HCT116 (cell line): ENCODE results near the gene RPLP2. TPM values are rescaled to one million over a fixed set of nuclear protein-coding genes. Genes with fewer than 3 reads are reported as not detected.

Experiments used
- ATAC-seq: fragments of 200-7000 bp; cut with Tn5 transposase; 2 replicates; pipeline ENCODE4 v1.9.1; 2020; ENCODE audit warnings: mild to moderate bottlenecking, moderate library complexity
- BruUV-seq: library from RNA; stranded (reverse); fragments of 400-500 nt; replicated peaks from 2 replicates; lab custom pipeline; 2021; lab: Mats Ljungman, UMichigan
- CTCF ChIA-PET: fragments of 300-600 bp; sonication (Branson Sonifier 250); formaldehyde crosslinking; loops from one replicate; lab custom pipeline; 2021; ENCODE audit warnings: antibody characterized with exemption; lab: Charles Lee
- POLR2A ChIA-PET: fragments of 300-600, 350-600 bp; sonication (Branson Sonifier 250); formaldehyde crosslinking; loops from one replicate; lab custom pipeline; 2021; ENCODE audit warnings: antibody characterized with exemption; lab: Charles Lee
- RAD21 ChIA-PET, 2 experiments: fragments of 300-600 bp; sonication (Branson Sonifier 250); formaldehyde crosslinking; loops; one replicate each; lab custom pipeline; 2023; ENCODE audit warnings: low total read pairs in 2 of 2; ENCODE audit not compliant: uncharacterized antibody in 2 of 2, unreplicated experiment in 2 of 2, low non-redundant PET in 1 of 2; lab: Charles Lee
- DNase-seq: peaks from one replicate; pipeline ENCODE4 v3.0.0-alpha.2; 2010; ENCODE audit warnings: low read depth, low spot score
- H2AFZ ChIP-seq: fragments of 200-600 bp; shearing (Covaris generic), sonication (generic); 2 replicates; pipeline ENCODE4 v1.6.1; 2017; ENCODE audit warnings: low read depth, mixed run types, mixed read lengths, antibody characterized with exemption, low read length; ENCODE audit not compliant: poor library complexity, severe bottlenecking
- H3K27ac ChIP-seq: 2 replicates; pipeline ENCODE4 v1.5.1; 2012; ENCODE audit warnings: low read depth, low read length
- H3K27me3 ChIP-seq: fragments of 200-600 bp; sonication (generic); 2 replicates; pipeline ENCODE4 v1.6.1; 2016; ENCODE audit warnings: mixed run types, low read length, mixed read lengths; ENCODE audit not compliant: insufficient read depth
- H3K36me3 ChIP-seq, 2 experiments: fragments of 200-500 bp in 1 of 2; fragments of 200-600 bp in 1 of 2; sonication (Bioruptor generic) in 1 of 2; sonication (generic) in 1 of 2; 2 replicates each; pipeline versions ENCODE4 v1.5.1 to v1.6.1; 2014 to 2016; ENCODE audit warnings: low read length in 2 of 2, inconsistent platforms in 1 of 2, mixed read lengths in 1 of 2, mixed run types in 1 of 2; ENCODE audit not compliant: insufficient read depth in 2 of 2, control insufficient read depth in 1 of 2
- H3K4me1 ChIP-seq, 2 experiments: fragments of 200-600 bp in 1 of 2; sonication (generic) in 1 of 2; 2 replicates each; pipeline versions ENCODE4 v1.5.1 to v1.6.1; 2012 to 2017; ENCODE audit warnings: low read length in 2 of 2, inconsistent platforms in 1 of 2, mild to moderate bottlenecking in 1 of 2, mixed read lengths in 1 of 2, mixed run types in 1 of 2, moderate library complexity in 1 of 2; ENCODE audit not compliant: insufficient read depth in 2 of 2, control insufficient read depth in 1 of 2
- H3K4me2 ChIP-seq: fragments of 200-600 bp; sonication (generic); 2 replicates; pipeline ENCODE4 v1.6.1; 2017; ENCODE audit warnings: mixed run types, low read length, mixed read lengths
- H3K4me3 ChIP-seq, 2 experiments: fragments of 200-600 bp in 1 of 2; sonication (generic) in 1 of 2; replicated peaks in 1 of 2; 2 replicates each; pipeline ENCODE4 v1.5.1; 2011 to 2016; ENCODE audit warnings: low read length in 2 of 2, control low read depth in 1 of 2, low read depth in 1 of 2, mild to moderate bottlenecking in 1 of 2, mixed read lengths in 1 of 2, mixed run types in 1 of 2
- H3K79me2 ChIP-seq: fragments of 200-600 bp; sonication (generic); 2 replicates; pipeline ENCODE4 v1.6.1; 2017; ENCODE audit warnings: mild to moderate bottlenecking, mixed run types, low read length, moderate library complexity, mixed read lengths; ENCODE audit not compliant: insufficient read depth
- H3K9ac ChIP-seq: fragments of 200-600 bp; sonication (generic); 2 replicates; pipeline ENCODE4 v1.6.1; 2016; ENCODE audit warnings: low read length, mixed read lengths
- H3K9me2 ChIP-seq: fragments of 200-600 bp; sonication (generic), shearing (Covaris generic); 2 replicates; pipeline ENCODE4 v1.6.1; 2017; ENCODE audit warnings: mixed run types, mild to moderate bottlenecking, moderate library complexity; ENCODE audit not compliant: insufficient read depth
- H3K9me3 ChIP-seq, 2 experiments: fragments of 200-500 bp in 1 of 2; fragments of 200-600 bp in 1 of 2; sonication (Bioruptor generic) in 1 of 2; sonication (generic) in 1 of 2; 2 replicates each; pipeline ENCODE4 v1.6.1; 2014 to 2017; ENCODE audit warnings: low read length in 2 of 2, mixed read lengths in 2 of 2, inconsistent platforms in 1 of 2, low read depth in 1 of 2, mild to moderate bottlenecking in 1 of 2, mixed run types in 1 of 2, moderate library complexity in 1 of 2; ENCODE audit not compliant: control insufficient read depth in 1 of 2, insufficient read depth in 1 of 2
- H4K20me1 ChIP-seq: fragments of 200-600 bp; sonication (generic), shearing (Covaris generic); 2 replicates; pipeline ENCODE4 v1.6.1; 2017; ENCODE audit warnings: mixed run types, mild to moderate bottlenecking, moderate library complexity; ENCODE audit not compliant: insufficient read depth
- CBX3 ChIP-seq: IDR thresholded peaks from 2 replicates; pipeline ENCODE4 v1.6.1; 2012; ENCODE audit warnings: low read depth
- EGR1 ChIP-seq: IDR thresholded peaks from 2 replicates; pipeline ENCODE4 v1.6.1; 2012; ENCODE audit warnings: low read depth
- ELF1 ChIP-seq: IDR thresholded peaks from 2 replicates; pipeline ENCODE4 v1.6.1; 2012; ENCODE audit warnings: low read depth, borderline replicate concordance
- EZH2 ChIP-seq: fragments of 200-600 bp; sonication (generic); IDR thresholded peaks from 2 replicates; pipeline ENCODE4 v1.6.1; 2017; ENCODE audit warnings: antibody characterized with exemption, mixed run types
- FOSL1 ChIP-seq: IDR thresholded peaks from 2 replicates; pipeline ENCODE4 v1.6.1; 2012; ENCODE audit warnings: low read depth
- JUND ChIP-seq: IDR thresholded peaks from 2 replicates; pipeline ENCODE4 v1.6.1; 2012
- POLR2A ChIP-seq: IDR thresholded peaks from 2 replicates; pipeline ENCODE4 v1.7.0; 2011; ENCODE audit warnings: borderline replicate concordance; ENCODE audit not compliant: insufficient read depth, insufficient read length; ENCODE audit errors: extremely low read depth
- POLR2AphosphoS5 ChIP-seq: IDR thresholded peaks from 2 replicates; pipeline ENCODE4 v1.6.1; 2011; ENCODE audit warnings: mild to moderate bottlenecking, low read depth, low read length, moderate library complexity
- RAD21 ChIP-seq: IDR thresholded peaks from 2 replicates; pipeline ENCODE4 v1.6.1; 2012; ENCODE audit warnings: low read depth, mild to moderate bottlenecking
- SIN3A ChIP-seq: IDR thresholded peaks from 2 replicates; pipeline ENCODE4 v1.6.1; 2012; ENCODE audit warnings: low read depth
- SP1 ChIP-seq: IDR thresholded peaks from 2 replicates; pipeline ENCODE4 v1.6.1; 2012; ENCODE audit warnings: low read depth
- SRF ChIP-seq: IDR thresholded peaks from 2 replicates; pipeline ENCODE4 v1.6.1; 2012; ENCODE audit warnings: low read depth
- TCF7L2 ChIP-seq: IDR thresholded peaks from 2 replicates; pipeline ENCODE4 v1.7.0; 2011; ENCODE audit warnings: borderline replicate concordance, inconsistent platforms; ENCODE audit not compliant: insufficient read depth, insufficient read length; ENCODE audit errors: extremely low read depth
- ZBTB33 ChIP-seq: IDR thresholded peaks from 2 replicates; pipeline ENCODE4 v1.6.1; 2011; ENCODE audit warnings: mild to moderate bottlenecking, low read length, moderate library complexity; ENCODE audit not compliant: insufficient replicate concordance; ENCODE audit errors: extremely low read depth
- intact Hi-C: fragments of 100-400 bp; cut with micrococcal nuclease; formaldehyde crosslinking; loops from 2 replicates; pipeline ENCODE4 v1.10.0; 2022
- total RNA-seq: library from RNA; stranded (reverse); gene quantifications from one replicate; pipeline ENCODE4 v1.2.1, GENCODE V29; 2021; ENCODE audit not compliant: unreplicated experiment
- TF ChIP-seq, protein P1 (sequence below), 3 experiments: fragments of 200-600 bp in 1 of 3; sonication (generic) in 1 of 3; IDR thresholded peaks in 2 of 3; conservative IDR thresholded peaks in 1 of 3; 2 replicates each; pipeline ENCODE4 v1.5.1; 2012 to 2017; ENCODE audit warnings: low read depth in 2 of 3, low read length in 2 of 3, antibody characterized with exemption in 1 of 3, borderline replicate concordance in 1 of 3, control low read depth in 1 of 3, mild to moderate bottlenecking in 1 of 3, mixed read lengths in 1 of 3, mixed run types in 1 of 3, moderate library complexity in 1 of 3; ENCODE audit not compliant: insufficient read depth in 1 of 3
- TF ChIP-seq, protein P2 (sequence below): IDR thresholded peaks from 2 replicates; pipeline ENCODE4 v1.6.1; 2012
- TF ChIP-seq, protein P3 (sequence below): IDR thresholded peaks from 2 replicates; pipeline ENCODE4 v1.6.1; 2012; ENCODE audit warnings: low read depth

Gene RPLP2
- total RNA-seq, 1 experiment from 2014 or later = 3,615 TPM

GRCh38 chr11:824292-824880, 14.6 kb downstream of the RPLP2 start:
- Histone ChIP-seq H3K79me2 (peaks cover 22% of the 10 kb centered on the region), H3K27me3 (no peaks in the 10 kb centered on the region), H3K36me3 (no peaks in the 10 kb centered on the region), H3K9me2 (no peaks in the 10 kb centered on the region), H3K9me3 (no peaks in the 10 kb centered on the region), H3K4me1 (peaks cover 34 to 52% of the 10 kb centered on the region in 2 experiments), H3K4me2 (no peak overlapping the region), H3K4me3 (no peak overlapping the region), H3K9ac (no peak overlapping the region), H4K20me1 (no peaks in the 10 kb centered on the region), H2AFZ (no peak overlapping the region), H3K27ac (no peak overlapping the region)
- ChIA-PET POLR2A (no interaction called here), CTCF (no interaction called here), RAD21 (no interaction called here)
- no TSS peak for BruUV-seq
- no peak for ATAC-seq
- TF ChIP-seq POLR2AphosphoS5 = no peak
- TF ChIP-seq, protein P1, sequence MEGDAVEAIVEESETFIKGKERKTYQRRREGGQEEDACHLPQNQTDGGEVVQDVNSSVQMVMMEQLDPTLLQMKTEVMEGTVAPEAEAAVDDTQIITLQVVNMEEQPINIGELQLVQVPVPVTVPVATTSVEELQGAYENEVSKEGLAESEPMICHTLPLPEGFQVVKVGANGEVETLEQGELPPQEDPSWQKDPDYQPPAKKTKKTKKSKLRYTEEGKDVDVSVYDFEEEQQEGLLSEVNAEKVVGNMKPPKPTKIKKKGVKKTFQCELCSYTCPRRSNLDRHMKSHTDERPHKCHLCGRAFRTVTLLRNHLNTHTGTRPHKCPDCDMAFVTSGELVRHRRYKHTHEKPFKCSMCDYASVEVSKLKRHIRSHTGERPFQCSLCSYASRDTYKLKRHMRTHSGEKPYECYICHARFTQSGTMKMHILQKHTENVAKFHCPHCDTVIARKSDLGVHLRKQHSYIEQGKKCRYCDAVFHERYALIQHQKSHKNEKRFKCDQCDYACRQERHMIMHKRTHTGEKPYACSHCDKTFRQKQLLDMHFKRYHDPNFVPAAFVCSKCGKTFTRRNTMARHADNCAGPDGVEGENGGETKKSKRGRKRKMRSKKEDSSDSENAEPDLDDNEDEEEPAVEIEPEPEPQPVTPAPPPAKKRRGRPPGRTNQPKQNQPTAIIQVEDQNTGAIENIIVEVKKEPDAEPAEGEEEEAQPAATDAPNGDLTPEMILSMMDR (IDR thresholded peaks at IDR 0.05 in 2 of 3, conservative IDR thresholded peaks at IDR 0.05 in 1 of 3; ENCODE audit: borderline replicate concordance in 1 of 3, insufficient read depth in 1 of 3, low read depth in 2 of 3, low read length in 2 of 3) = no peak
- no peak for TF ChIP-seq CBX3
- TF ChIP-seq RAD21 = no peak
- TF ChIP-seq JUND = no peak
- no peak for TF ChIP-seq ZBTB33
- TF ChIP-seq FOSL1 = no peak
- no peak for TF ChIP-seq POLR2A
- TF ChIP-seq, protein P2, sequence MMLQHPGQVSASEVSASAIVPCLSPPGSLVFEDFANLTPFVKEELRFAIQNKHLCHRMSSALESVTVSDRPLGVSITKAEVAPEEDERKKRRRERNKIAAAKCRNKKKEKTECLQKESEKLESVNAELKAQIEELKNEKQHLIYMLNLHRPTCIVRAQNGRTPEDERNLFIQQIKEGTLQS = no peak
- TF ChIP-seq, protein P3, sequence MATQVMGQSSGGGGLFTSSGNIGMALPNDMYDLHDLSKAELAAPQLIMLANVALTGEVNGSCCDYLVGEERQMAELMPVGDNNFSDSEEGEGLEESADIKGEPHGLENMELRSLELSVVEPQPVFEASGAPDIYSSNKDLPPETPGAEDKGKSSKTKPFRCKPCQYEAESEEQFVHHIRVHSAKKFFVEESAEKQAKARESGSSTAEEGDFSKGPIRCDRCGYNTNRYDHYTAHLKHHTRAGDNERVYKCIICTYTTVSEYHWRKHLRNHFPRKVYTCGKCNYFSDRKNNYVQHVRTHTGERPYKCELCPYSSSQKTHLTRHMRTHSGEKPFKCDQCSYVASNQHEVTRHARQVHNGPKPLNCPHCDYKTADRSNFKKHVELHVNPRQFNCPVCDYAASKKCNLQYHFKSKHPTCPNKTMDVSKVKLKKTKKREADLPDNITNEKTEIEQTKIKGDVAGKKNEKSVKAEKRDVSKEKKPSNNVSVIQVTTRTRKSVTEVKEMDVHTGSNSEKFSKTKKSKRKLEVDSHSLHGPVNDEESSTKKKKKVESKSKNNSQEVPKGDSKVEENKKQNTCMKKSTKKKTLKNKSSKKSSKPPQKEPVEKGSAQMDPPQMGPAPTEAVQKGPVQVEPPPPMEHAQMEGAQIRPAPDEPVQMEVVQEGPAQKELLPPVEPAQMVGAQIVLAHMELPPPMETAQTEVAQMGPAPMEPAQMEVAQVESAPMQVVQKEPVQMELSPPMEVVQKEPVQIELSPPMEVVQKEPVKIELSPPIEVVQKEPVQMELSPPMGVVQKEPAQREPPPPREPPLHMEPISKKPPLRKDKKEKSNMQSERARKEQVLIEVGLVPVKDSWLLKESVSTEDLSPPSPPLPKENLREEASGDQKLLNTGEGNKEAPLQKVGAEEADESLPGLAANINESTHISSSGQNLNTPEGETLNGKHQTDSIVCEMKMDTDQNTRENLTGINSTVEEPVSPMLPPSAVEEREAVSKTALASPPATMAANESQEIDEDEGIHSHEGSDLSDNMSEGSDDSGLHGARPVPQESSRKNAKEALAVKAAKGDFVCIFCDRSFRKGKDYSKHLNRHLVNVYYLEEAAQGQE = no peak
- TF ChIP-seq SIN3A = no peak
- no peak for TF ChIP-seq TCF7L2
- no peak for TF ChIP-seq SRF
- TF ChIP-seq ELF1 = no peak
- no peak for TF ChIP-seq EGR1
- no peak for TF ChIP-seq EZH2
- no peak for TF ChIP-seq SP1
- no peak for DNase-seq
- intact Hi-C loops = no loop called here
